ENCODE results near the gene MAGI1. TPM values are rescaled to one million over a fixed set of nuclear protein-coding genes. Genes with fewer than 3 reads are reported as not detected.

MAGI1 gene
- polyA plus RNA-seq, 1 of the 3 experiments (the other 2 are of a cell fraction), result 10.3 TPM

GRCh38 chr3:65352951-65353350, 685.8 kb downstream of the MAGI1 start:
- POLR2A ChIA-PET, result no interaction called here
- CTCF ChIA-PET, result no interaction called here

GRCh38 chr3:65351753-65352152, 687.0 kb downstream of the MAGI1 start:
- Histone ChIP-seq H3F3A (replicated peaks; ENCODE audit: insufficient read depth) (no peaks in the 10 kb centered on the region), H3K9me3 (no peaks in the 10 kb centered on the region), H3K36me3 (replicated peaks in 1 of 2; ENCODE audit: control insufficient read depth in 1 of 2, insufficient read depth in 2 of 2, low read length in 1 of 2) (peaks cover 0 to 5% of the 10 kb centered on the region in 2 experiments), H3K27me3 (ENCODE audit: insufficient read depth) (no peaks in the 10 kb centered on the region), H3K4me3 (ENCODE audit: low read depth in 2 of 2, low read length in 1 of 2) (no peak overlapping the region), H3K4me2 (no peak overlapping the region), H2AFZ (ENCODE audit: low read depth) (no peak overlapping the region), H3K9me2 (no peaks in the 10 kb centered on the region), H3K9ac (no peak overlapping the region), H3K79me2 (ENCODE audit: insufficient read depth) (no peaks in the 10 kb centered on the region), H4K20me1 (ENCODE audit: insufficient read depth) (no peaks in the 10 kb centered on the region), H3K27ac (ENCODE audit: low read depth in 2 of 2, low read length in 1 of 2) (no peak overlapping the region), H3K4me1 (ENCODE audit: control insufficient read depth in 1 of 2, insufficient read depth in 2 of 2, low read depth in 1 of 2, low read length in 1 of 2) (no peaks in the 10 kb centered on the region; a peak in 1 of 4 replicates)
- no peak for DNase-seq
- TF ChIP-seq PBX3 (IDR thresholded peaks at IDR 0.05) (no peak), RAD21 (IDR thresholded peaks at IDR 0.05; ENCODE audit: low read length) (peak; percentile 47)
- WGBS (ENCODE audit: low lambda C conversion rate), result 84% methylated on average over 4 of the region's 4 CpGs
- ChIA-PET CTCF (interaction anchor here (1.1 to 1.3 kb wide), 2 partner anchors 50 to 819 kb away, joined by 3 read pairs; no protein-coding TSS in a partner anchor), POLR2A (no interaction called here)

More at GRCh38 chr3:65352951-65353350, 685.8 kb downstream of the MAGI1 start:
- Histone ChIP-seq H3K27ac (ENCODE audit: low read depth in 2 of 2, low read length in 1 of 2) (no peak overlapping the region), H3K79me2 (ENCODE audit: insufficient read depth) (no peaks in the 10 kb centered on the region), H3K9me3 (no peaks in the 10 kb centered on the region), H2AFZ (ENCODE audit: low read depth) (no peak overlapping the region), H3K4me1 (ENCODE audit: control insufficient read depth in 1 of 2, insufficient read depth in 2 of 2, low read depth in 1 of 2, low read length in 1 of 2) (no peaks in the 10 kb centered on the region; a peak in 1 of 4 replicates), H3K4me3 (ENCODE audit: low read depth in 2 of 2, low read length in 1 of 2) (no peak overlapping the region), H3K36me3 (replicated peaks in 1 of 2; ENCODE audit: control insufficient read depth in 1 of 2, insufficient read depth in 2 of 2, low read length in 1 of 2) (peaks cover 0 to 5% of the 10 kb centered on the region in 2 experiments), H3K9me2 (no peaks in the 10 kb centered on the region), H3K9ac (no peak overlapping the region), H3F3A (replicated peaks; ENCODE audit: insufficient read depth) (no peaks in the 10 kb centered on the region), H3K4me2 (no peak overlapping the region), H4K20me1 (ENCODE audit: insufficient read depth) (no peaks in the 10 kb centered on the region), H3K27me3 (ENCODE audit: insufficient read depth) (no peaks in the 10 kb centered on the region)
- TF ChIP-seq RXRA (IDR thresholded peaks at IDR 0.05; ENCODE audit: borderline replicate concordance, low read depth) (no peak), MXI1 (IDR thresholded peaks at IDR 0.05; ENCODE audit: low read depth, low read length) (no peak), EP300 (IDR thresholded peaks at IDR 0.05; ENCODE audit: borderline replicate concordance in 1 of 2, low read depth in 1 of 2, low read length in 1 of 2) (no peak)
- no peak for DNase-seq
- WGBS (ENCODE audit: low lambda C conversion rate), result 83% methylated on average over 2 of the region's 2 CpGs

- no peaks in the 10 kb centered on the region for H3K79me2 ChIP-seq (ENCODE audit: insufficient read depth)
- no peaks in the 10 kb centered on the region for H3K9me2 ChIP-seq
- H4K20me1 ChIP-seq (ENCODE audit: insufficient read depth), result no peaks in the 10 kb centered on the region
- TF ChIP-seq SMC3 (IDR thresholded peaks at IDR 0.05; ENCODE audit: low read depth, low read length), result no peak
- no peak for TF ChIP-seq TCF12 (IDR thresholded peaks at IDR 0.05)
- TF ChIP-seq MEF2A (IDR thresholded peaks at IDR 0.05; ENCODE audit: borderline replicate concordance, low read depth), result no peak
- no peaks in the 10 kb centered on the region; a peak in 1 of 4 replicates for H3K4me1 ChIP-seq (ENCODE audit: control insufficient read depth in 1 of 2, insufficient read depth in 2 of 2, low read depth in 1 of 2, low read length in 1 of 2)
- no peaks in the 10 kb centered on the region for H3K27me3 ChIP-seq (ENCODE audit: insufficient read depth)
- no peak for DNase-seq
- no peak overlapping the region for H3K4me3 ChIP-seq (ENCODE audit: low read depth in 2 of 2, low read length in 1 of 2)
- no peaks in the 10 kb centered on the region for H3F3A ChIP-seq (replicated peaks; ENCODE audit: insufficient read depth)
- no peaks in the 10 kb centered on the region for H3K36me3 ChIP-seq (replicated peaks in 1 of 2; ENCODE audit: control insufficient read depth in 1 of 2, insufficient read depth in 2 of 2, low read length in 1 of 2)
- ChIA-PET CTCF (interaction anchor here (1.0 to 1.3 kb wide), 3 partner anchors 51 to 820 kb away, joined by 3 to 5 read pairs (median 3); no protein-coding TSS in a partner anchor), POLR2A (interaction anchor here (0.6 kb wide), 1 partner anchor 48 kb away, joined by 4 read pairs; no protein-coding TSS in a partner anchor)
- no peaks in the 10 kb centered on the region for H3K9me3 ChIP-seq
- no peak overlapping the region for H3K27ac ChIP-seq (ENCODE audit: low read depth in 2 of 2, low read length in 1 of 2)
- 85% methylated on average over 5 of the region's 5 CpGs for WGBS (ENCODE audit: low lambda C conversion rate)
- H3K9ac ChIP-seq, result no peak overlapping the region
- no peak overlapping the region for H3K4me2 ChIP-seq
- no peak overlapping the region for H2AFZ ChIP-seq (ENCODE audit: low read depth)
These were observed 687.8 kb downstream of the MAGI1 start for GRCh38 chr3:65350801-65351476.

Data from SK-N-SH (cell line).